PC-9 (cell line): ENCODE measurements around the gene REPS2. TPM values are rescaled to one million over a fixed set of nuclear protein-coding genes. Genes with fewer than 3 reads are reported as not detected.

Experiments
- BruUV-seq: library from RNA; stranded (reverse); fragments of 400-500 nt; replicated peaks from 2 replicates; lab custom pipeline; 2021; lab: Mats Ljungman, UMichigan
- CTCF ChIA-PET: fragments of 300-600 bp; sonication (Branson Sonifier 250); formaldehyde crosslinking; loops from one replicate; lab custom pipeline; 2022; ENCODE audit warnings: antibody characterized with exemption; lab: Charles Lee
- POLR2A ChIA-PET: fragments of 300-600 bp; sonication (Branson Sonifier 250); formaldehyde crosslinking; loops from one replicate; lab custom pipeline; 2022; ENCODE audit warnings: antibody characterized with exemption; ENCODE audit not compliant: unreplicated experiment; lab: Charles Lee
- DNase-seq, 2 experiments: peaks; one replicate each; pipeline versions ENCODE4 v3.0.0 to v3.0.0-alpha.2; 2015 to 2022; ENCODE audit warnings: mixed read lengths in 1 of 2
- H2AFZ ChIP-seq: fragments of 200-600 bp; sonication (generic); 2 replicates; pipeline ENCODE4 v1.8.1; 2017; ENCODE audit warnings: antibody characterized with exemption
- H3F3A ChIP-seq: fragments of 200-600 bp; sonication (generic); 2 replicates; pipeline ENCODE4 v1.8.1; 2017; ENCODE audit warnings: antibody characterized with exemption, mild to moderate bottlenecking, low read depth; ENCODE audit not compliant: insufficient read depth
- H3K27ac ChIP-seq: fragments of 200-600 bp; sonication (generic); 2 replicates; pipeline ENCODE4 v1.6.1; 2016; ENCODE audit warnings: mixed run types
- H3K27me3 ChIP-seq: fragments of 200-600 bp; sonication (generic); 2 replicates; pipeline ENCODE4 v1.6.1; 2016; ENCODE audit warnings: low read depth, mixed run types; ENCODE audit not compliant: insufficient read depth
- H3K36me3 ChIP-seq: fragments of 200-600 bp; sonication (generic); 2 replicates; pipeline ENCODE4 v1.6.1; 2016; ENCODE audit warnings: low read depth, mixed run types
- H3K4me1 ChIP-seq: fragments of 200-600 bp; sonication (generic); replicated peaks from 2 replicates; pipeline ENCODE4 v1.6.1; 2016; ENCODE audit warnings: mixed run types; ENCODE audit not compliant: insufficient read depth
- H3K4me2 ChIP-seq: fragments of 200-600 bp; sonication (generic); 2 replicates; pipeline ENCODE4 v1.6.1; 2017; ENCODE audit warnings: mixed run types
- H3K4me3 ChIP-seq: fragments of 200-600 bp; sonication (generic); 2 replicates; pipeline ENCODE4 v1.6.1; 2016; ENCODE audit warnings: mixed run types
- H3K79me2 ChIP-seq: fragments of 200-600 bp; sonication (generic); 2 replicates; pipeline ENCODE4 v1.6.1; 2017; ENCODE audit warnings: low read depth, mixed run types
- H3K9me2 ChIP-seq: fragments of 200-600 bp; sonication (generic); 2 replicates; pipeline ENCODE4 v1.8.1; 2017; ENCODE audit warnings: mild to moderate bottlenecking; ENCODE audit not compliant: insufficient read depth
- H3K9me3 ChIP-seq: fragments of 200-600 bp; sonication (generic); 2 replicates; pipeline ENCODE4 v1.8.1; 2016; ENCODE audit warnings: low read depth; ENCODE audit not compliant: insufficient read depth
- H4K20me1 ChIP-seq: fragments of 200-600 bp; sonication (generic); 2 replicates; pipeline ENCODE4 v1.8.1; 2017; ENCODE audit not compliant: insufficient read depth
- EZH2 ChIP-seq: fragments of 200-600 bp; sonication (generic); IDR thresholded peaks from 2 replicates; pipeline ENCODE4 v1.8.0; 2017; ENCODE audit warnings: antibody characterized with exemption, low read depth
- intact Hi-C: fragments of 100-400 bp; cut with micrococcal nuclease; formaldehyde crosslinking; loops from one replicate; pipeline ENCODE4 v1.10.0; 2022; ENCODE audit not compliant: unreplicated experiment
- total RNA-seq: library from RNA; stranded (reverse); gene quantifications from 2 replicates; pipeline ENCODE4 v1.2.3, GENCODE V29; 2021
- TF ChIP-seq, protein P1 (sequence below): fragments of 200-600 bp; sonication (generic); conservative IDR thresholded peaks from 2 replicates; pipeline ENCODE4 v1.6.1; 2017; ENCODE audit warnings: mixed run types, antibody characterized with exemption, mild to moderate bottlenecking, moderate library complexity

REPS2 gene
- total RNA-seq, 1 experiment from 2014 or later = 29.2 TPM

DNA sequence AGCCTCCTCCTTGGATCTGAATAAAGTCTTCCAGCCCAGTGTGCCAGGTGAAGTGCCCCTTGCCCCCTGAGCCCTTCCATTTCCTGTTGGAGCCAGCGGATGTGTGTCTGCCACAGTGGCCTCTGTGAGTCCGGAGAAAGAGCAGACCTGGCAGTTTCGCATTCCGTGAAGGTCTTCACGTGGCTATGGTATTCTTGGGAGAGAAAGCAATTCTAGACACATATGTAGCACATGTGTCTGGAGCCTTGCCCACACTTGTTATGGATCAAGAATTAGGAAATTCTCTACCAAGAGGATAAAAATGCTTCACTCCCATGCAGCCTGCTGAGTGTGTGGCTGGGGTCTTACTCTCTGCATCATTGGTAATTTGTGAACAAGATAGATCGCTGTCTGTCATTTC lies 130.9 kb downstream of the REPS2 start:
- no peak overlapping the region for H3K4me3 ChIP-seq
- H3F3A ChIP-seq = no peaks in the 10 kb centered on the region
- H3K27me3 ChIP-seq = no peaks in the 10 kb centered on the region
- intact Hi-C loops = no loop called here
- H3K9me3 ChIP-seq = no peaks in the 10 kb centered on the region
- POLR2A ChIA-PET = interaction anchor here (0.6 kb wide), 1 partner anchor 131 kb away, joined by 23 read pairs; the partner anchor contains the start of gene REPS2
- no peaks in the 10 kb centered on the region for H3K36me3 ChIP-seq
- no peak overlapping the region for H3K4me2 ChIP-seq
- no peaks in the 10 kb centered on the region for H4K20me1 ChIP-seq
- DNase-seq = no peak
- CTCF ChIA-PET = interaction anchor here (0.6 kb wide), 1 partner anchor 194 kb away, joined by 4 read pairs; no protein-coding TSS in a partner anchor
- H3K9me2 ChIP-seq = no peaks in the 10 kb centered on the region
- 0 out of 2 replicates have a peak, but pooled peaks cover 4% of the 10 kb centered on the region for H3K4me1 ChIP-seq
- no peaks in the 10 kb centered on the region for H3K79me2 ChIP-seq
- TF ChIP-seq, protein P1, sequence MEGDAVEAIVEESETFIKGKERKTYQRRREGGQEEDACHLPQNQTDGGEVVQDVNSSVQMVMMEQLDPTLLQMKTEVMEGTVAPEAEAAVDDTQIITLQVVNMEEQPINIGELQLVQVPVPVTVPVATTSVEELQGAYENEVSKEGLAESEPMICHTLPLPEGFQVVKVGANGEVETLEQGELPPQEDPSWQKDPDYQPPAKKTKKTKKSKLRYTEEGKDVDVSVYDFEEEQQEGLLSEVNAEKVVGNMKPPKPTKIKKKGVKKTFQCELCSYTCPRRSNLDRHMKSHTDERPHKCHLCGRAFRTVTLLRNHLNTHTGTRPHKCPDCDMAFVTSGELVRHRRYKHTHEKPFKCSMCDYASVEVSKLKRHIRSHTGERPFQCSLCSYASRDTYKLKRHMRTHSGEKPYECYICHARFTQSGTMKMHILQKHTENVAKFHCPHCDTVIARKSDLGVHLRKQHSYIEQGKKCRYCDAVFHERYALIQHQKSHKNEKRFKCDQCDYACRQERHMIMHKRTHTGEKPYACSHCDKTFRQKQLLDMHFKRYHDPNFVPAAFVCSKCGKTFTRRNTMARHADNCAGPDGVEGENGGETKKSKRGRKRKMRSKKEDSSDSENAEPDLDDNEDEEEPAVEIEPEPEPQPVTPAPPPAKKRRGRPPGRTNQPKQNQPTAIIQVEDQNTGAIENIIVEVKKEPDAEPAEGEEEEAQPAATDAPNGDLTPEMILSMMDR = no peak
- no peak for TF ChIP-seq EZH2
- no TSS peak for BruUV-seq
- no peak overlapping the region for H3K27ac ChIP-seq
- H2AFZ ChIP-seq = no peak overlapping the region

DNA sequence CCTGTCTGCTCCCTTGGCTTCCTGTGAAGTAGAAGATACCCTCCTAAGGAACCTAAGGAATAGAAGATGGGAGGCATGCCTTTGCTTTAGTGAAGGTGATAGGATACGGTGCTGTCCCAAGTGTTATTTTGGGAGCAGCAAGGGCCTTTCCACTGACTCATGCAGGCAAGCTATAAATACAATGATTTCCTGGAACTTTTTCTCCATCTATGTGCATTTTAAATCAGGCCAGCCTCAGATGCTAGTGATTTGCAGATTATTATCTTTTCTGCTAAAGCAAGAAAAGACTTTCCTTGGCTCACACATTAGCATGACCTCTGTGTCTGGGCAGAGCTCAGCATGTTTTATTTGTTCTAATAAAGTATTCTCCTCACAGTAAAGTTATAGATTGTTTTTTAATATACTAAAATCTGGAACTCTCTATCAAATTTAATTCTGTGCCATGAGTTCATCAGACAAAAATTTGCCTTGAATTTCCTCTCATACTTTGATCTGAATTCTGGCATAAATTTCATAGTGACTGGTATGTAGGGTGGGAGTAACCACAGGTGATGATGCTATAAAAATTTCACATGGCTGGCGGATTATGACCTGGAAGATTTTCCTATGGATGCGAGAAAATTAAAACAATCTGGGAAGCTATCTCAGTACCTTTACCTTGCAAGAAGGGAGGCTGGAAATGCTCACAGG lies 131.7 kb downstream of the REPS2 start:
- Histone ChIP-seq H3K4me1 (0 out of 2 replicates have a peak, but pooled peaks cover 4% of the 10 kb centered on the region), H4K20me1 (no peaks in the 10 kb centered on the region), H3K4me2 (0 out of 2 replicates have a peak overlapping the region, but pooled peaks have one; percentile 19), H3K4me3 (no peak overlapping the region), H3K27me3 (no peaks in the 10 kb centered on the region), H3K9me3 (no peaks in the 10 kb centered on the region), H3K27ac (peak overlapping the region; percentile 11; the same call in 1 of the 2 replicates), H3K36me3 (no peaks in the 10 kb centered on the region), H3F3A (no peaks in the 10 kb centered on the region), H3K79me2 (no peaks in the 10 kb centered on the region), H3K9me2 (no peaks in the 10 kb centered on the region), H2AFZ (no peak overlapping the region)
- ChIA-PET CTCF (interaction anchor here (0.6 to 0.7 kb wide), 3 partner anchors 186 to 601 kb away, joined by 3 to 11 read pairs (median 4); no protein-coding TSS in a partner anchor), POLR2A (interaction anchor here (0.6 kb wide), 3 partner anchors 132 to 1795 kb away, joined by 6 to 23 read pairs (median 17); partner anchors contain the start of gene REPS2)
- DNase-seq = peak; percentile 5 to 46
- BruUV-seq = no TSS peak
- intact Hi-C loops = no loop called here
- TF ChIP-seq EZH2 = no peak
- TF ChIP-seq, protein P1 = no peak

DNA sequence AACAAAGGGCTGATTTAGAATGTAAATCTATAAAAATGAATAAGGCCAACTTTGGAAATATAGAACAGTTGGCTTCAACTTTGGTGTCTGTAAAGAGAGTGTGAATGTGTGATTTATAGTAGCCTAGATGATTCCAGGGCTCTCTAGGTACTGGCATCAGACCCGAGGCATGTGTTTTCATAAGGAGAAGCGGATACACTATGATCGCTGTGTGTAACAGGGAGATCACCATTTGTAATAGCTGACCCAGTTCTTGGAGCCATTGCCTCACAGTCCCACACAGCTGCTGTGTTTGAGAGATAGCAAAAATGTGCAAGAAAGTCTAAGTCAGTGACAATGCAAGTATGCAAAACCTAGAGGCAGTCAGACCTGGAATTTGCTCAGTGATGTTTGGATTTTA lies 135.1 kb downstream of the REPS2 start:
- CTCF ChIA-PET = interaction anchor here (0.7 to 1.5 kb wide), 3 partner anchors 35 to 1149 kb away, joined by 4 to 7 read pairs (median 5); no protein-coding TSS in a partner anchor
- no peak for DNase-seq
- H3K4me2 ChIP-seq = no peak overlapping the region
- no peaks in the 10 kb centered on the region for H3K9me2 ChIP-seq
- H3K79me2 ChIP-seq = no peaks in the 10 kb centered on the region
- H4K20me1 ChIP-seq = no peaks in the 10 kb centered on the region
- H2AFZ ChIP-seq = no peak overlapping the region
- H3K9me3 ChIP-seq = no peaks in the 10 kb centered on the region
- BruUV-seq = no TSS peak
- H3K4me3 ChIP-seq = no peak overlapping the region
- H3F3A ChIP-seq = no peaks in the 10 kb centered on the region
- H3K27ac ChIP-seq = no peak overlapping the region
- POLR2A ChIA-PET = interaction anchor here (0.6 kb wide), 1 partner anchor 1617 kb away, joined by 3 read pairs; no protein-coding TSS in a partner anchor
- H3K36me3 ChIP-seq = no peaks in the 10 kb centered on the region
- no peaks in the 10 kb centered on the region for H3K27me3 ChIP-seq
- intact Hi-C loops = no loop called here
- 0 out of 2 replicates have a peak, but pooled peaks cover 4% of the 10 kb centered on the region for H3K4me1 ChIP-seq
- no peak for TF ChIP-seq EZH2
- TF ChIP-seq, protein P1 = no peak
